Activated effector memory CD4-positive, alpha-beta T cell treated with Interleukin-2 at 50 U/mL for 16 hours (primary cell): ENCODE data around the gene TBX21.

ENCODE experiments used
- DNase-seq: peaks from one replicate; pipeline ENCODE4 v3.0.0-alpha.2; 2020

Gene TBX21

DNA sequence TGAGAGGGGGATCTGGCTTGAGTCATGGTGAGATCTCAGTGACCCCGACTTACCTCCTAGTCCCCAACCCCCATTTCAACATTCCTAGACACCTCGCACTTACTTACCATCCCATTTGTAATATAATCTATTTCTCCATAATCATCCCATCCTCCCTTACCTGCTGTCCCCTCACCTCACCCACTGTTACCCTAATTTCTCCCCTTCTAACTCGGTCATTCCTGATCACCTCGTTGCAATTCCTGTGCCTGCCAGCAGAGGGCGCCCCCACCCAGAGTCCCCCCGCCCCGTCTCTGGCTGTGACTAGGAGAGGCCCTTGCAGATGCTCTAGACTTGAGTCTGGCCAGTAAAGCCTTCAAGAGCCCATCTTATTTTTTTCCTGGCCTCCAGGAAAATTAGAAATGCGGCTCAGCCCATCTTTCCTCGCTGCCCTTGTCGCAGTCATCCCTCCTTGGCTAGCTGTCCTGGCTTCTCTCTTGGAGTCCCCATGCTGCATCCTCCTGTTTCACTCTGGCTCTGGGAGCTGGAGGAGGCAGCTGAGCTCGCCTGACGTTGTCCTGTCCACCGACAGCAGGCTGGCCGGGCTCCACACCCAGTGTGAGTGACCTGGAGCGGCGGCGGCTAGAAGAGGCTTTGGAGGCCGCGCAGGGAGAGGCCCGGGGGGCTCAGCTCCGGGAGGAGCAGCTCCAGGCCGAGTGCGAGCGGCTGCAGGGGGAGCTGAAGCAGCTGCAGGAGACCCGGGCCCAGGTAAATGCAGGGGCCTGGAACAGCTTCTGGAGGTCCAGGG is 34.1 kb upstream of the TBX21 start:
- DNase-seq = peak; percentile 71

- no peak for DNase-seq
Measured at GRCh38 chr17:47699536-47699840, 33.5 kb upstream of the TBX21 start.

GRCh38 chr17:47700471-47701449 is 32.3 kb upstream of the TBX21 start:
- no peak for DNase-seq

- no peak for DNase-seq
Measured at GRCh38 chr17:47701608-47702007, 31.4 kb upstream of the TBX21 start.

DNA sequence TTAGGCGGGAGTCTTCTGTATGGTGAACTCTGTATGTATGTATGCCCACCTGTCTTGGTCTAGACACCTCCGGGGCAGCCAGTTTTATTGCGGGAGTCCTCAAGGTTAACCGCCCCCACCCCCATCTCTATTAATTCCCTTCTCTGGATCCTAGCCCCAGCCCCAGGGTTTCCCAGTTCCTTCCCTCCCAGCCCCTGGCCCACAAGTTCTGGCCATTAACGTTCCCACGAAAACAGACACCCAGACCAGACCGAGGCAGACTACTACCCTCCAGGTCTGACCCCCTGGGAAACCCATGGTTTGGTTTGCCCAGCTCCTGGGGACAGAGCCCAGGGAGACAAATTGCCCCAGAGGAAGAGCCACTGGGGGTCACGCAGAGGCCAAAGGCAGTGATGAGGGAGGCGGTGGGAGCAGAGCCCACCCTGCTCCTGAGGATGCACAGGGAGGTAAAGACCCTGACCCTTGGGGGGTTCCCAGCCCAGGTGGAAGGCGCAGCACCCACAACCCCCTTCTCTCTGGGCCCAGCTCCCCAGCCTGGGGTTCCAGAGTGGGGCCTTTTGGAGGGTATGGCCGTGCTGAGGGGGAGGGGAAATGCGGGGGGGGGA is 30.5 kb upstream of the TBX21 start:
- no peak for DNase-seq

- DNase-seq = no peak
Measured at GRCh38 chr17:47703191-47703591, 29.8 kb upstream of the TBX21 start.

DNA sequence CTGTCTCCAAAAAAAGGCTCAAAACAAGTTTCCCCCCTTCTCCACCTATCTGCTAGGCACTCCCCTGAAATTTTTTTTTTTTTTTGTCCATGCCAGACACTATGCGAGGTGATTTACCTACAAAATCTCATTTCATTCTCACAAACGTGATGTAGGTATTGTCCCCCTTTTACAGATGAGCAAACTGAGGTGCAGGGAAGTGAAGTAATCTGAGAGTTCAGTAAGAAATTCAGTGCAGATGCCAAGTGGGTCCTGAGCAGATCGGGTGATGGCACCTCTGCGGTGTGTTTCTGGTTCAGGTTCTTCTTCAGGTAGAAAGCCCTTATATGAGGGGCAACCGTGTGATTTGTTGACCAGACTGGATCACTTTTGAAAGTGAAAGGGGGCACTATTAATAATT is 29.4 kb upstream of the TBX21 start:
- DNase-seq = no peak

DNA sequence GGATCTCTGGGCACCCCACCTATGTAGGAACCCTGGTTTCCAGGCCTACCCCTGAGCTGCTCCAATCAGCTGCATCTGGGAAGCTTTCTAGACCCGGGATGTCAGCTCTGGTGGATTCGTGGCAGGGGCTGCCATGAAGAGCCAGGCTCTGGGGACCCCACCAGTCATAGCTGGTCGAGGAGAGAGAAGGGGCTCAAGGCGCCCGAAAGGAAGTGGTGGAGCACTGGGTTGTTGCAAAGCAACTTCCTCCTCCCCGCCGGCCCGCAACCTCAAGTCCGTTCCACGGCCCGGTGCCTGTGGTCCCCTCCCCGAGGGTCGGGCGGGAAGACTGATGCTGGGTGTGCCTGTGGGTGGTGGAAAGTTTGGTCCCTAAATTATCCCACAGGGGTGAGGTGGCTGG is 28.9 kb upstream of the TBX21 start:
- DNase-seq = no peak

GRCh38 chr17:47704736-47705135 is 28.3 kb upstream of the TBX21 start:
- no peak for DNase-seq

DNA sequence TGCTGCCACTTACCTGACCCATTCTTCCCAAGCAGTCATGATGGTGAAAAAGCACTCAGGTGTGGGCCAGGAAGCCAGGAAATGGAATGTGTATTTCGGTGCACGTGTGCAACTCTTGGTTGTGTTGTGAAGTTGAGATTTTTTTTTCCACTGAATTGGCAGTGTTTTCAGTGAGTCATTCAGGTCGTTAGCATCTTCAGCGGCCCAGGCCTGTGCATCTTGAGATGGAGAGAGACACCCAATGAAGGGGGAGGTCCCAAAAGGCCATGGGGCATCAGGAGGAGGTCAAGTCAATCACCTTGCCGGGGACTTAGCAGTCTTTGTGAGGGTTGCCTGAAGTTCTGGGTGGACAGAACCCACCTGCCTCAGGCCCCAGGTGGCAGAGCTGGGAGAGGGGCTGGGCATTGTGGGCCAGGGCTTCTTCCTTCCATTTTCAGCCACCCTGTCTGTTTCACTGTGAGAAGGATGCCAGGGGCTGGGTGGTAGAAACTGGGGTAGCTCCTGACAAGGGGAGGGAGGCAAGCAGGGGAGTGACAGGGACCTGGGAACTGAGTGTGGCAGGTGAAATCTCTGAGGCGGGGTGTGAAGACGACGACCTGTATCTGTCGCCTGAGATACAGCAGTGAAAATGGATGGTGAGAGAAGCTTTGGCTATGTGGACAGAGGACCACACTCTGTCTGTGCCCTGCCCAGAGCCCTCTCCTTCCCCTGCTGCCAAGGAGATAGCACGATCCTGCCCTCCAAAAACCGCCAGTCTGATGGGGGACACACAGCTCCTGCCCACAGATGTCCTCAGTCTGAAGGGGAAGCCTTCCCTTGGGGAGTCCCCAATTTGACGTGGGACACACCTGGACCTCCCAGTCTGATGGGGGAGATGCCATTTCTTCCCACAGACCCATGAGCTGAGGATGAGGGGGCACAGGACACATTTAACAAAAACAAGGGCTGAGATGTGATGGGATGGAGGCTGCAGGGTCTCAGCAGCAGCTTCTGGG is 27.2 kb upstream of the TBX21 start:
- no peak for DNase-seq

GRCh38 chr17:47707056-47707804 is 25.8 kb upstream of the TBX21 start:
- DNase-seq = no peak

GRCh38 chr17:47707884-47708283 is 25.2 kb upstream of the TBX21 start:
- DNase-seq = no peak

DNA sequence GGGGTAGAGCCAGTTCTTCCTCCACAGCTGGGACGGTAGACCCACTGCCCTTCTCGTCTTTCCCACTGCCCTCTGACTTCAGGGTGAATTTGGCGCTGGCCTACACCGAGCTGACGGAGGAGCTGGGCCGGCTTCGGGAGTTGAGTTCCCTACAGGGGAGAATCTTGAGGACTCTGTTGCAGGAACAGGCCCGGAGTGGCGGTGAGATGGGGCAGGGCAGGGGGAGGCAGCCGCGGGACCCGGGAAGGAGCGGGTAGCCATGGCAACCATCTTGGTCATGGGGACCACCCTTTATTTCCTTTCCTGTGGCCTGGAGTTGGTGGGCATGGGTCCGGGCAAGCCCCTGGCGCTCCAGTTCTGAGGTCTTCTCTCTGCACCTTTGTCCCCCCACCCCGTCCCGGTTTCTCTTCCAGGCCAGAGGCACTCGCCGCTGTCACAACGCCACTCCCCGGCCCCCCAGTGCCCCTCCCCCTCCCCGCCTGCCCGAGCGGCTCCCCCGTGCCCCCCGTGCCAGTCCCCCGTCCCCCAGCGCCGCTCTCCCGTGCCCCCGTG is 24.6 kb upstream of the TBX21 start:
- no peak for DNase-seq

DNA sequence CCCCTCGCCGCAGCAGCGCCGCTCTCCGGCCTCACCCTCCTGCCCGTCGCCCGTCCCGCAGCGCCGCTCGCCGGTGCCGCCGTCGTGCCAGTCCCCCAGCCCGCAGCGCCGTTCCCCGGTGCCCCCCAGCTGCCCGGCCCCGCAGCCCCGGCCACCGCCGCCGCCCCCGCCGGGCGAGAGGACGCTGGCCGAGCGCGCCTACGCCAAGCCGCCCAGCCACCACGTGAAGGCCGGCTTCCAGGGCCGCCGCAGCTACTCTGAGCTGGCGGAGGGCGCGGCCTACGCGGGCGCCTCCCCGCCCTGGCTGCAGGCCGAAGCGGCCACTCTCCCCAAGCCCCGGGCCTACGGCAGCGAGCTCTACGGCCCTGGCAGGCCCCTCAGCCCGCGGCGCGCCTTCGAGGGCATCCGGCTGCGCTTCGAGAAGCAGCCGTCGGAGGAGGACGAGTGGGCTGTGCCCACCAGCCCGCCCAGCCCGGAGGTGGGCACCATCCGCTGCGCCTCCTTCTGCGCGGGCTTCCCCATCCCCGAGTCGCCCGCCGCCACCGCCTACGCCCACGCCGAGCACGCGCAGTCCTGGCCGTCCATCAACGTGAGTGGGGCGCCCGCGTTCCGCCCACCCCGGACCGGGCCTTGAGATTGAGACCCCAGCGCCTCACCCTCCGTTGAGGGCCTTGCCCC is 24.0 kb upstream of the TBX21 start:
- no peak for DNase-seq

- no peak for DNase-seq
Measured at GRCh38 chr17:47709594-47709993, 23.4 kb upstream of the TBX21 start.

DNA sequence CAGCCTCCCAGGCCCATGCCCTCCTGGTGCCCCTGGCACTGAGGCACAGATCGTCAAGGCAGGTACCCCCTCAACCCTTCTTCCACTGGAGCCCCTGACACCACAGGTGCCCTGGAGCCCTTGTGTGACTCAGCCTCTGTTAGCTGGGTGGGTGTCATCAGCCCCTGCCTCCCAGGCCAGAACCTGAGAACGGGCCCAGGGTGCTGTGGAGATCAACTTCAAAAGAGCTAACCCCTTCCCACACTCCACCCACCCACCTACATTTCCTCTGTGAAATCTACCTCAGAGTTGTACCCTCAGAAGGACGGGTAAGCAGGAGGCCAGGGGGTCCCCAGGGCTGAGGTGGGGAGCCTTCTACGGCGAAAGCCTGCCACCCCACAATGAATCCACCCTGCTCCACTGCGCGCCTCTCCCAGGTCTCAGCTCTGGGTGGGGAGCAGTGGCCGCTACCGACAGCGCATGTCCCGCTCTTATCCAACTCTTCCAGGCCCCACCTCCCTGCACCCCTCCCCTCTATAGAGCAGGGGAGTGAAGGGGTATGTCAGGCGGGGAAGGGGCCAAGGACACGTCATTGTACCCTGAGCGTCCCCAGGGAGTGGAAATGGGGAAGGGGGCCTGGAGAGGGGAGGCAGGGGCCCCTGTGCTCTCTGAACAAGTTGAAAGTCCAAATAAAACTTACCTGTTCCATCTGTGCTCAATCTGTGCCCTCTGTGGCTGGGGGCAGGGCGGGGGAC is 21.5 kb upstream of the TBX21 start:
- DNase-seq = no peak

GRCh38 chr17:47712330-47713023 is 20.6 kb upstream of the TBX21 start:
- no peak for DNase-seq

DNA sequence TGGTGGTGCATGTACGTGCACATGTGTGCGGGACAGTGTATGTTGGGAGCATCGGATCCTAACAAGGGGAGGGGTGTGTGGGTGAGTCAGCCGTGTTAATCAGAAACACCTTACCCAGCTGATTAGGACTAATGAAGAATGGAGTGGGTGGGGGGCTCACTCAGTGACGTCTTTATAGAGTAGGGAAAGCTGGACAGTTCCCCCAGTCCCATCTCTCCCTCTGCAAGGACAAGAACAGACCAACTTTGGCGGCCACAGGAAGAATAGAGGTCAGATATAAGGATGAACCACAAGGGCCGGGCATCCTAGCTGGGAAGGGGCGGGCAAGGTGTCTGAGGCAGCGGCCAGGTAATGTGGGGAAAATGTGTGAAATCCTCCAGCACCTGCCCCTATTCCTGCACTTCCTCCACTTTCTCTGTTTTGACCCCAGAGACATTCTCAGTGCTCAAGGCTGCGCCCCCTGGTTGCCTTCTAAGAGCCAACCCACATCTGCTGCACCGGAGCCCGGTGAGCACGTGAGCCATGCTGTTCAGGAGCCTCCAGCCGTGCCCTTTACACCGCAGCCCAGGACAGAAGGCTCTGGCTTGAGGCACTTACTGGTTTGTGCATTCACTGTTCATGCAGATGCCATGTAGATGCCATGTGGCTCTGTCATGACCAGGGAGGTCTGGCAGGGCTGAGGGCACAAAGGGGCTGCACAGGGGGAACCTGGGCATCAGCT is 18.9 kb upstream of the TBX21 start:
- no peak for DNase-seq
